CD4-positive, alpha-beta T cell (primary cell): ENCODE results near the gene DPM2. TPM values are rescaled to one million over a fixed set of nuclear protein-coding genes. Genes with fewer than 3 reads are reported as not detected.

Experiments
- ATAC-seq: fragments of 200-7000 bp; cut with Tn5 transposase; one replicate; pipeline ENCODE4 v1.10.0; 2022; ENCODE audit warnings: mild to moderate bottlenecking; ENCODE audit not compliant: poor library complexity
- CTCF ChIA-PET: fragments of 350-600 bp; sonication (Branson Sonifier 250); formaldehyde crosslinking; loops from one replicate; lab custom pipeline; 2021; ENCODE audit warnings: antibody characterized with exemption, inconsistent platforms; lab: Charles Lee
- POLR2A ChIA-PET: fragments of 350-600 bp; sonication (Branson Sonifier 250); formaldehyde crosslinking; loops from one replicate; lab custom pipeline; 2021; ENCODE audit warnings: antibody characterized with exemption, inconsistent platforms; lab: Charles Lee
- DNase-seq, 14 experiments: peaks; one replicate each; pipeline ENCODE4 v3.0.0-alpha.2; 2013 to 2020; ENCODE audit warnings: mixed read lengths in 2 of 14
- H3K27ac ChIP-seq, 2 donors: one replicate each; pipeline versions ENCODE4 v1.5.1 to v1.7.0; 2013; ENCODE audit warnings: low read length in 2 of 2, low read depth in 1 of 2, mild to moderate bottlenecking in 1 of 2
- H3K27me3 ChIP-seq, 2 experiments: 1 replicate in 1 of 2; 2 replicates in 1 of 2; pipeline versions ENCODE4 v1.6.1 to v1.7.0; 2013; ENCODE audit warnings: low read length in 2 of 2, control low read depth in 1 of 2, mild to moderate bottlenecking in 1 of 2, moderate library complexity in 1 of 2; ENCODE audit not compliant: insufficient read depth in 2 of 2, control insufficient read depth in 1 of 2
- H3K36me3 ChIP-seq: one replicate; pipeline ENCODE4 v1.6.1; 2013; ENCODE audit warnings: low read length, control low read depth; ENCODE audit not compliant: insufficient read depth
- H3K4me1 ChIP-seq: one replicate; pipeline ENCODE4 v1.6.1; 2013; ENCODE audit warnings: low read length, control low read depth; ENCODE audit not compliant: insufficient read depth
- H3K4me3 ChIP-seq: one replicate; pipeline ENCODE4 v1.5.1; 2013; ENCODE audit warnings: mild to moderate bottlenecking, low read length, moderate library complexity
- H3K9me3 ChIP-seq, 2 experiments: 1 replicate in 1 of 2; 2 replicates in 1 of 2; pipeline versions ENCODE4 v1.6.1 to v1.7.0; 2013; ENCODE audit warnings: low read length in 2 of 2, mild to moderate bottlenecking in 2 of 2, control low read depth in 1 of 2, moderate library complexity in 1 of 2; ENCODE audit not compliant: control insufficient read depth in 1 of 2, insufficient read depth in 1 of 2
- H3K27ac Mint-ChIP-seq: one replicate; pipeline ENCODE4 v1.8.0; 2020; ENCODE audit warnings: mixed read lengths
- H3K27me3 Mint-ChIP-seq: one replicate; pipeline ENCODE4 v1.8.0; 2021; ENCODE audit warnings: mixed read lengths
- H3K36me3 Mint-ChIP-seq: one replicate; pipeline ENCODE4 v1.8.0; 2021; ENCODE audit warnings: low read depth, mixed read lengths
- H3K4me1 Mint-ChIP-seq: one replicate; pipeline ENCODE4 v1.8.0; 2021; ENCODE audit warnings: low read depth, mixed read lengths
- H3K4me3 Mint-ChIP-seq: one replicate; pipeline ENCODE4 v1.8.0; 2020; ENCODE audit warnings: mild to moderate bottlenecking, mixed read lengths
- H3K9me3 Mint-ChIP-seq: one replicate; pipeline ENCODE4 v1.8.0; 2020; ENCODE audit warnings: mixed read lengths
- CTCF ChIP-seq: fragments of 200-600 bp; IDR thresholded peaks from one replicate; pipeline ENCODE4 v1.8.0; 2022; ENCODE audit warnings: antibody characterized with exemption, mild to moderate bottlenecking
- intact Hi-C, 2 experiments: fragments of 100-400 bp; cut with DNase I in 1 of 2; cut with micrococcal nuclease in 1 of 2; formaldehyde crosslinking; loops; one replicate each; pipeline versions ENCODE4 v1.15.1 to v1.9.0; 2023 to 2025; cut with DNase I, micrococcal nuclease
- total RNA-seq, 174 experiments: library from RNA in 2 of 174; stranded (reverse) in 2 of 174; gene quantifications; one replicate each; pipeline ENCODE4 v1.2.3 and lab custom pipeline; 2021 to 2026

The DPM2 gene
- total RNA-seq, 2 experiments from 2014 or later = 41.7 to 47.6 TPM

- ChIA-PET CTCF (no interaction called here), POLR2A (interaction anchor here (1.3 kb wide), 1 partner anchor 187 kb away, joined by 3 read pairs; no protein-coding TSS in a partner anchor)
- Histone ChIP-seq H3K27me3 (no peaks in the 10 kb centered on the region), H3K4me3 (no peak overlapping the region), H3K27ac (no peak overlapping the region), H3K9me3 (no peaks in the 10 kb centered on the region), H3K36me3 (peaks cover 58% of the 10 kb centered on the region), H3K4me1 (peaks cover 6% of the 10 kb centered on the region)
- H3K4me1 Mint-ChIP-seq = peaks cover 5% of the 10 kb centered on the region
- H3K27me3 Mint-ChIP-seq = no peaks in the 10 kb centered on the region
- H3K27ac Mint-ChIP-seq = no peak overlapping the region
- intact Hi-C loops = no loop called here
- peak; percentile 25 for ATAC-seq
- peaks cover 78% of the 10 kb centered on the region for H3K36me3 Mint-ChIP-seq
- H3K9me3 Mint-ChIP-seq = no peaks in the 10 kb centered on the region
- TF ChIP-seq CTCF = no peak
- DNase-seq = no peak
- no peak overlapping the region for H3K4me3 Mint-ChIP-seq
Observed at GRCh38 chr9:127886401-127886972, 51.2 kb downstream of the DPM2 start.

GRCh38 chr9:127885508-127886281 is 52.0 kb downstream of the DPM2 start:
- CTCF ChIA-PET = no interaction called here
- Histone ChIP-seq H3K36me3 (peaks cover 52% of the 10 kb centered on the region), H3K9me3 (no peaks in the 10 kb centered on the region), H3K4me1 (peaks cover 6% of the 10 kb centered on the region), H3K27ac (no peak overlapping the region), H3K27me3 (no peaks in the 10 kb centered on the region), H3K4me3 (no peak overlapping the region)
- peaks cover 70% of the 10 kb centered on the region for H3K36me3 Mint-ChIP-seq
- no peak for TF ChIP-seq CTCF
- intact Hi-C loops = no loop called here
- H3K27me3 Mint-ChIP-seq = no peaks in the 10 kb centered on the region
- no peaks in the 10 kb centered on the region for H3K9me3 Mint-ChIP-seq
- H3K27ac Mint-ChIP-seq = no peak overlapping the region
- no peak overlapping the region for H3K4me3 Mint-ChIP-seq
- POLR2A ChIA-PET = interaction anchor here (1.0 to 1.8 kb wide), 4 partner anchors 12 to 187 kb away, joined by 3 to 6 read pairs (median 4); partner anchors contain the start of gene ST6GALNAC4
- DNase-seq = no peak
- H3K4me1 Mint-ChIP-seq = peaks cover 5% of the 10 kb centered on the region
- no peak for ATAC-seq

Other genes with a start within 250 kb of the DPM2 start
- gene CFAP157, start 230.9 kb downstream of the DPM2 start, total RNA-seq = under 1 TPM in 1 of 2 experiments, not detected in 1; 0.11 TPM
- gene PTRH1, start 222.2 kb downstream of the DPM2 start, total RNA-seq = 1 to 10 TPM; 4.5 to 5.9 TPM
- 1 to 10 TPM; 1.6 to 2.1 TPM for gene TTC16, start 221.8 kb downstream of the DPM2 start, total RNA-seq
- gene TOR2A, start 202.6 kb downstream of the DPM2 start, total RNA-seq = 1 to 10 TPM; 7.6 to 8.2 TPM
- 10 to 100 TPM; 10.9 to 11.8 TPM for gene SH2D3C, start 159.2 kb downstream of the DPM2 start, total RNA-seq
- gene CDK9, start 151.8 kb downstream of the DPM2 start, total RNA-seq = 100 to 1,000 TPM; 117 to 121 TPM
- 10 to 100 TPM; 58.0 to 66.6 TPM for gene FPGS, start 135.0 kb downstream of the DPM2 start, total RNA-seq
- 1 to 10 TPM; 2.5 to 2.6 TPM for gene ENG, start 83.2 kb downstream of the DPM2 start, total RNA-seq
- 10 to 100 TPM; 46.7 to 52.6 TPM for gene AK1, start 60.2 kb downstream of the DPM2 start, total RNA-seq
- gene ST6GALNAC6, start 38.3 kb downstream of the DPM2 start, total RNA-seq = 10 to 100 TPM; 93.1 to 97.5 TPM
- gene ST6GALNAC4, start 20.8 kb downstream of the DPM2 start, total RNA-seq = 10 to 100 TPM; 28.7 to 30.2 TPM
- 1 to 10 TPM; 2.9 to 3.3 TPM for gene PIP5KL1, start 7.1 kb downstream of the DPM2 start, total RNA-seq
- 100 to 1,000 TPM; 440 to 463 TPM for gene EEIG1, start 43.1 kb upstream of the DPM2 start, total RNA-seq
- gene NAIF1, start 129.5 kb upstream of the DPM2 start, total RNA-seq = 10 to 100 TPM; 11.5 to 16.8 TPM
- gene SLC25A25, start 130.4 kb upstream of the DPM2 start, total RNA-seq = 10 to 100 TPM; 16.9 to 17.7 TPM
- 10 to 100 TPM; 43.7 to 43.8 TPM for gene PTGES2, start 189.9 kb upstream of the DPM2 start, total RNA-seq
- gene LCN2, start 211.6 kb upstream of the DPM2 start, total RNA-seq = not detected
- 10 to 100 TPM; 53.6 to 55.9 TPM for gene BBLN, start 222.4 kb upstream of the DPM2 start, total RNA-seq